Activated naive CD4-positive, alpha-beta T cell (primary cell): ENCODE measurements around the gene DIAPH1.
"Not testable (repeated sequence)": the region's sequence is repeated elsewhere in the genome, so short reads cannot be mapped to it uniquely, and the experiment has no call there.

Source experiments
- DNase-seq, 4 experiments: peaks; one replicate each; lab custom pipeline; 2025; lab: John Stamatoyannopoulos, UW

Gene DIAPH1

GRCh38 chr5:141609921-141610320 is 8.9 kb downstream of the DIAPH1 start:
- not testable (repeated sequence) for DNase-seq

- DNase-seq: no peak
Measured at GRCh38 chr5:141609044-141609443, 9.8 kb downstream of the DIAPH1 start.

GRCh38 chr5:141608557-141608956 is 10.2 kb downstream of the DIAPH1 start:
- no peak for DNase-seq

- no peak for DNase-seq
Measured at GRCh38 chr5:141608046-141608445, 10.8 kb downstream of the DIAPH1 start.

GRCh38 chr5:141605523-141606277 is 13.1 kb downstream of the DIAPH1 start:
- peak in 2 of 4 experiments; percentile 30 to 33 for DNase-seq

GRCh38 chr5:141603923-141604717 is 14.7 kb downstream of the DIAPH1 start:
- DNase-seq: no peak

GRCh38 chr5:141602606-141603005 is 16.2 kb downstream of the DIAPH1 start:
- DNase-seq: no peak

- no peak for DNase-seq
Measured at GRCh38 chr5:141598391-141599345, 20.1 kb downstream of the DIAPH1 start.

GRCh38 chr5:141597814-141598213 is 21.0 kb downstream of the DIAPH1 start:
- no peak for DNase-seq

- no peak for DNase-seq
Measured at GRCh38 chr5:141597394-141597793, 21.4 kb downstream of the DIAPH1 start.

GRCh38 chr5:141596867-141597266 is 21.9 kb downstream of the DIAPH1 start:
- DNase-seq: no peak

- no peak for DNase-seq
Measured at GRCh38 chr5:141590127-141590526, 28.7 kb downstream of the DIAPH1 start.

GRCh38 chr5:141586246-141586645 is 32.6 kb downstream of the DIAPH1 start:
- DNase-seq: no peak

GRCh38 chr5:141585594-141585993 is 33.2 kb downstream of the DIAPH1 start:
- DNase-seq: no peak

GRCh38 chr5:141574122-141574510 is 44.7 kb downstream of the DIAPH1 start:
- no peak for DNase-seq

- no peak for DNase-seq
Measured at GRCh38 chr5:141573489-141574121, 45.2 kb downstream of the DIAPH1 start.

GRCh38 chr5:141570655-141571054 is 48.1 kb downstream of the DIAPH1 start:
- DNase-seq: no peak

GRCh38 chr5:141567513-141568117 is 51.2 kb downstream of the DIAPH1 start:
- DNase-seq: no peak

GRCh38 chr5:141565826-141566570 is 52.8 kb downstream of the DIAPH1 start:
- DNase-seq: no peak

GRCh38 chr5:141564216-141564692 is 54.5 kb downstream of the DIAPH1 start:
- peak in 3 of 4 experiments; percentile 1 to 8 (median 2) for DNase-seq
